HepG2 (cell line): ENCODE data around the gene CFL1. TPM values are rescaled to one million over a fixed set of nuclear protein-coding genes. Genes with fewer than 3 reads are reported as not detected.

Experiments
- ATAC-seq: fragments of 200-7000 bp; cut with Tn5 transposase; 3 replicates; pipeline ENCODE4 v1.9.1; 2020; ENCODE audit warnings: mild to moderate bottlenecking, moderate library complexity
- BruUV-seq: library from RNA; stranded (reverse); fragments of 400-500 nt; replicated peaks from 2 replicates; lab custom pipeline; 2021; lab: Mats Ljungman, UMichigan
- CTCF ChIA-PET: fragments of 300-600 bp; formaldehyde crosslinking; extraction: SDS; loops from one replicate; lab custom pipeline; 2021; ENCODE audit warnings: low total read pairs, inconsistent platforms, low intra/inter-chr PET ratio; lab: Yijun Ruan, JAX
- POLR2A ChIA-PET: fragments of 350-600 bp; sonication (Branson Sonifier 250); formaldehyde crosslinking; loops from one replicate; lab custom pipeline; 2020; ENCODE audit warnings: antibody characterized with exemption, inconsistent platforms; lab: Yijun Ruan, JAX
- DNase-seq: peaks from one replicate; pipeline ENCODE4 v3.0.0-alpha.2; 2015; ENCODE audit warnings: low spot score
- FAIRE-seq: peaks from 3 replicates; lab custom pipeline; 2011; peaks lifted over from hg19 to GRCh38; lab: Jason Lieb, UNC
- H2AFZ ChIP-seq: one replicate; pipeline ENCODE4 v1.6.1; 2011; ENCODE audit warnings: low read length, inconsistent platforms
- H3K27ac ChIP-seq: fragments of 300-600 bp; 3 replicates; pipeline ENCODE4 v1.8.0; 2011; ENCODE audit warnings: mixed run types, mild to moderate bottlenecking, mixed read lengths, low read length, inconsistent platforms; ENCODE audit not compliant: insufficient read depth; ENCODE audit errors: extremely low read length
- H3K27me3 ChIP-seq, 2 experiments: fragments of 200-600 bp in 1 of 2; 2 replicates in 1 of 2; 3 replicates in 1 of 2; pipeline versions ENCODE4 v1.6.0 to v1.8.0; 2011; ENCODE audit warnings: low read length in 2 of 2, mild to moderate bottlenecking in 2 of 2, moderate library complexity in 2 of 2, inconsistent platforms in 1 of 2; ENCODE audit not compliant: insufficient read depth in 2 of 2, control insufficient read depth in 1 of 2
- H3K36me3 ChIP-seq, 2 experiments: fragments of 200-600 bp in 1 of 2; replicated peaks in 1 of 2; 2 replicates in 1 of 2; 3 replicates in 1 of 2; pipeline versions ENCODE4 v1.5.1 to v1.8.0; 2011; ENCODE audit warnings: low read length in 2 of 2, inconsistent platforms in 1 of 2; ENCODE audit not compliant: insufficient read depth in 2 of 2, control insufficient read depth in 1 of 2
- H3K4me1 ChIP-seq: 2 replicates; pipeline ENCODE4 v1.5.1; 2012; ENCODE audit warnings: low read length, inconsistent platforms; ENCODE audit not compliant: insufficient read depth
- H3K4me2 ChIP-seq: 2 replicates; pipeline ENCODE4 v1.6.0; 2011; ENCODE audit warnings: low read depth, low read length, inconsistent platforms
- H3K4me3 ChIP-seq, 3 experiments: fragments of 200-600 bp in 1 of 3; sonication (generic), shearing (Covaris generic) in 1 of 3; replicated peaks in 1 of 3; 2 replicates each; pipeline ENCODE4 v1.5.1; 2011 to 2016; ENCODE audit warnings: low read length in 3 of 3, inconsistent platforms in 2 of 3, low read depth in 2 of 3, mild to moderate bottlenecking in 2 of 3, control low read depth in 1 of 3, mixed read lengths in 1 of 3; ENCODE audit not compliant: insufficient read depth in 1 of 3
- H3K79me2 ChIP-seq: one replicate; pipeline ENCODE4 v1.6.1; 2011; ENCODE audit warnings: low read length, inconsistent platforms; ENCODE audit not compliant: insufficient read depth
- H3K9ac ChIP-seq: 2 replicates; pipeline ENCODE4 v1.6.0; 2011; ENCODE audit warnings: mild to moderate bottlenecking, low read depth, low read length, inconsistent platforms; ENCODE audit not compliant: insufficient read depth
- H3K9me3 ChIP-seq: 2 replicates; pipeline ENCODE4 v1.5.1; 2012; ENCODE audit warnings: mild to moderate bottlenecking, low read length
- H4K20me1 ChIP-seq: 2 replicates; pipeline ENCODE4 v1.6.0; 2011; ENCODE audit warnings: inconsistent platforms, mild to moderate bottlenecking, low read length, moderate library complexity; ENCODE audit not compliant: insufficient read depth
- AGO1 ChIP-seq: fragments of 200-400 bp; formaldehyde crosslinking; IDR thresholded peaks from 2 replicates; pipeline ENCODE4 v1.6.1; 2017; ENCODE audit warnings: mild to moderate bottlenecking, low read depth, low read length, moderate library complexity; ENCODE audit not compliant: poor library complexity, severe bottlenecking
- AGO2 ChIP-seq: fragments of 200-400 bp; formaldehyde crosslinking; optimal IDR thresholded peaks from 2 replicates; pipeline ENCODE3; 2017; ENCODE audit warnings: mild to moderate bottlenecking, low read depth, low read length, moderate library complexity
- RBFOX2 ChIP-seq: fragments of 200-400 bp; formaldehyde crosslinking; IDR thresholded peaks from 2 replicates; pipeline ENCODE4 v1.6.1; 2017; ENCODE audit warnings: low read depth, mild to moderate bottlenecking, low read length
- ZBED4 ChIP-seq: sonication (generic); formaldehyde crosslinking; IDR thresholded peaks from 2 replicates; pipeline ENCODE4 v1.4.0; 2020; ENCODE audit warnings: missing genetic modification reagents, borderline replicate concordance
- ZFP62 ChIP-seq: sonication (generic); formaldehyde crosslinking; IDR thresholded peaks from 2 replicates; pipeline ENCODE4 v1.4.0; 2020; ENCODE audit warnings: missing genetic modification reagents
- ZNF772 ChIP-seq: sonication (generic); formaldehyde crosslinking; IDR thresholded peaks from 2 replicates; pipeline ENCODE4 v1.5.0; 2020; ENCODE audit warnings: mild to moderate bottlenecking, missing genetic modification reagents
- WGBS: methylation state at CpG from one replicate; pipeline ENCODE4 v1.1.6; 2017; ENCODE audit warnings: low lambda C conversion rate; 5-methylcytosine and 5-hydroxymethylcytosine counted together
- in situ Hi-C: cut with HindIII; loops from 2 replicates; pipeline ENCODE4 v1.10.0; 2017; ENCODE audit warnings: low pct_unique_long_range_greater_than_20kb; ENCODE audit not compliant: extremely low pct_ligation_motif_present
- intact Hi-C: fragments of 100-400 bp; cut with micrococcal nuclease; formaldehyde crosslinking; loops from one replicate; pipeline ENCODE4 v1.10.0; 2022; ENCODE audit not compliant: unreplicated experiment
- polyA plus RNA-seq, 8 experiments: library from polyadenylated mRNA; depleted of rRNA in 3 of 8; stranded (reverse) in 7 of 8; unstranded in 1 of 8; fragments of >200 nt; fragmentation: Illumina TruSeq in 4 of 8; extraction: Trizol in 4 of 8; gene quantifications; 2 replicates each; pipeline versions ENCODE4 v1.2.1 to v1.2.3, GENCODE V29; 2011 to 2016; ENCODE audit warnings: low read depth in 4 of 8, missing spikeins in 1 of 8, mixed read lengths in 1 of 8; ENCODE audit not compliant: insufficient read depth in 1 of 8
- total RNA-seq, 5 experiments: library from RNA; depleted of rRNA; stranded (reverse); fragments of >200 nt; fragmentation: Illumina TruSeq; extraction: Trizol; gene quantifications; 2 replicates each; pipeline ENCODE4 v1.2.3, GENCODE V29; 2016; ENCODE audit warnings: low read depth in 1 of 5
- TF ChIP-seq, protein P1 (sequence below): sonication (generic); formaldehyde crosslinking; IDR thresholded peaks from 2 replicates; pipeline ENCODE4 v1.4.0; 2020; ENCODE audit warnings: missing genetic modification reagents
- TF ChIP-seq, protein P2 (sequence below): sonication (generic); formaldehyde crosslinking; IDR thresholded peaks from 2 replicates; pipeline ENCODE4 v1.4.0; 2020; ENCODE audit warnings: low read depth, mild to moderate bottlenecking, missing genetic modification reagents

Gene CFL1
- total and polyA plus RNA-seq, 2 of the 13 experiments (the other 11 are each of a cell fraction or from before 2014, with no cell fraction given), result 379 to 383 TPM

- H3K9ac ChIP-seq, result no peak overlapping the region
- no peak overlapping the region for H3K4me2 ChIP-seq
- in situ Hi-C loops, result no loop called here
- no peak for FAIRE-seq
- no peak for DNase-seq
- no peaks in the 10 kb centered on the region for H3K9me3 ChIP-seq
- no peaks in the 10 kb centered on the region; a peak in 1 of 5 replicates for H3K27me3 ChIP-seq
- peak overlapping the region; percentile 26 for H3K27ac ChIP-seq
- H3K79me2 ChIP-seq, result peaks cover 37% of the 10 kb centered on the region
- peaks cover 8 to 18% of the 10 kb centered on the region in 2 experiments; a peak in 4 of 5 replicates for H3K36me3 ChIP-seq
- intact Hi-C loops, result no loop called here
- POLR2A ChIA-PET, result interaction anchor here (1.6 to 6.8 kb wide), 2 partner anchors 6 to 16 kb away, joined by 7 to 95 read pairs; partner anchors contain the start of gene FOSL1
- BruUV-seq, result no TSS peak
- CTCF ChIA-PET, result interaction anchor here (0.9 kb wide), 1 partner anchor 9 kb away, joined by 3 read pairs; no protein-coding TSS in a partner anchor
- WGBS, result 96% methylated on average over 16 of the region's 16 CpGs
- no peak overlapping the region for H2AFZ ChIP-seq
- peaks cover 55% of the 10 kb centered on the region for H3K4me1 ChIP-seq
- TF ChIP-seq, protein P1, sequence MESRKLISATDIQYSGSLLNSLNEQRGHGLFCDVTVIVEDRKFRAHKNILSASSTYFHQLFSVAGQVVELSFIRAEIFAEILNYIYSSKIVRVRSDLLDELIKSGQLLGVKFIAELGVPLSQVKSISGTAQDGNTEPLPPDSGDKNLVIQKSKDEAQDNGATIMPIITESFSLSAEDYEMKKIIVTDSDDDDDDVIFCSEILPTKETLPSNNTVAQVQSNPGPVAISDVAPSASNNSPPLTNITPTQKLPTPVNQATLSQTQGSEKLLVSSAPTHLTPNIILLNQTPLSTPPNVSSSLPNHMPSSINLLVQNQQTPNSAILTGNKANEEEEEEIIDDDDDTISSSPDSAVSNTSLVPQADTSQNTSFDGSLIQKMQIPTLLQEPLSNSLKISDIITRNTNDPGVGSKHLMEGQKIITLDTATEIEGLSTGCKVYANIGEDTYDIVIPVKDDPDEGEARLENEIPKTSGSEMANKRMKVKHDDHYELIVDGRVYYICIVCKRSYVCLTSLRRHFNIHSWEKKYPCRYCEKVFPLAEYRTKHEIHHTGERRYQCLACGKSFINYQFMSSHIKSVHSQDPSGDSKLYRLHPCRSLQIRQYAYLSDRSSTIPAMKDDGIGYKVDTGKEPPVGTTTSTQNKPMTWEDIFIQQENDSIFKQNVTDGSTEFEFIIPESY, result peak; percentile 21; the same call in 1 of the 2 replicates
- TF ChIP-seq AGO1 (peak; percentile 52), ZBED4 (CRISPR knock-in tag) (no peak), ZNF772 (CRISPR knock-in tag) (no peak), ZFP62 (no peak), AGO2 (peak; percentile 34), RBFOX2 (peak; percentile 48; the same call in 1 of the 2 replicates)
- TF ChIP-seq, protein P2, sequence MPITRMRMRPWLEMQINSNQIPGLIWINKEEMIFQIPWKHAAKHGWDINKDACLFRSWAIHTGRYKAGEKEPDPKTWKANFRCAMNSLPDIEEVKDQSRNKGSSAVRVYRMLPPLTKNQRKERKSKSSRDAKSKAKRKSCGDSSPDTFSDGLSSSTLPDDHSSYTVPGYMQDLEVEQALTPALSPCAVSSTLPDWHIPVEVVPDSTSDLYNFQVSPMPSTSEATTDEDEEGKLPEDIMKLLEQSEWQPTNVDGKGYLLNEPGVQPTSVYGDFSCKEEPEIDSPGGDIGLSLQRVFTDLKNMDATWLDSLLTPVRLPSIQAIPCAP, result no peak
- no peaks in the 10 kb centered on the region for H4K20me1 ChIP-seq
- no peak overlapping the region for H3K4me3 ChIP-seq
- no peak for ATAC-seq
Observed at GRCh38 chr11:65894034-65894591, 36.1 kb upstream of the CFL1 start.
